Fibroblast of mammary gland (primary cell): Measurements from ENCODE around the gene GPR21.
A peak's percentile ranks its signal among the peaks of the same experiment; 100 is the strongest.

ENCODE experiments used
- DNase-seq: peaks from one replicate; pipeline ENCODE4 v3.0.0-alpha.2; 2010; ENCODE audit warnings: low read depth
- H3K4me3 ChIP-seq: 2 replicates; pipeline ENCODE4 v1.5.1; 2011; ENCODE audit warnings: low read depth, mild to moderate bottlenecking, low read length, moderate library complexity; ENCODE audit not compliant: control insufficient read depth
- TF ChIP-seq, protein P1 (sequence below): conservative IDR thresholded peaks from 2 replicates; pipeline ENCODE4 v1.5.1; 2011; ENCODE audit warnings: low read depth, low read length, inconsistent platforms; ENCODE audit not compliant: control insufficient read depth, insufficient read depth

The GPR21 gene

DNA sequence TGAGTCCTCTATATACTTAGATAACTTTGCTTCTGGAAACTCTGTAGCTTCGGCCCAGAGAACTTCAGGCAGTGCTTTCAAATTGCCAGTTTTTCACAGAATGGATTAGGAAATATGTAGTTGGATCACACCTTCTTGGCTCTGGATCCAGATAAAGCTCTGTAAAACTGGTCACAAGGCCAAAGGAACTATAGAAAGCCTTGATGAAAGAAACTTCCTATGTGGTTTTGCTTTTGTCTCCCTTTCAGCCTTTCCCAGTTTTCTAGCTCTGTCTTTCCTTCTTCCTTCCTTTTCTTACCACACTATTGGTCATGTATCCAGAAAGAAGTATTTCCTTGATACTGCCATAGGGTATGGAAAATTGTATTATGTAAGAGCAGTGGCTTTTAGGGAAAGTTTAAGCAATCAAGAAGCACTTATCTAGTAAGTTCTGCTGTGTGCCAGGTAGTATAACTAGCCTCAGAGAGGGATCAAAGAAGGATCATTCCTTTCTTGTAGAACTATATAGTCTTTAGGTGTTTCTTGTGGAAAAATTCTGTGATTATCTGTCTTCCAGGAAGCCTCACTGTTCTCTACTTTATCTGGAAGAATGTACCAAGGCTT, 6.3 kb downstream of the GPR21 start:
- TF ChIP-seq, protein P1, sequence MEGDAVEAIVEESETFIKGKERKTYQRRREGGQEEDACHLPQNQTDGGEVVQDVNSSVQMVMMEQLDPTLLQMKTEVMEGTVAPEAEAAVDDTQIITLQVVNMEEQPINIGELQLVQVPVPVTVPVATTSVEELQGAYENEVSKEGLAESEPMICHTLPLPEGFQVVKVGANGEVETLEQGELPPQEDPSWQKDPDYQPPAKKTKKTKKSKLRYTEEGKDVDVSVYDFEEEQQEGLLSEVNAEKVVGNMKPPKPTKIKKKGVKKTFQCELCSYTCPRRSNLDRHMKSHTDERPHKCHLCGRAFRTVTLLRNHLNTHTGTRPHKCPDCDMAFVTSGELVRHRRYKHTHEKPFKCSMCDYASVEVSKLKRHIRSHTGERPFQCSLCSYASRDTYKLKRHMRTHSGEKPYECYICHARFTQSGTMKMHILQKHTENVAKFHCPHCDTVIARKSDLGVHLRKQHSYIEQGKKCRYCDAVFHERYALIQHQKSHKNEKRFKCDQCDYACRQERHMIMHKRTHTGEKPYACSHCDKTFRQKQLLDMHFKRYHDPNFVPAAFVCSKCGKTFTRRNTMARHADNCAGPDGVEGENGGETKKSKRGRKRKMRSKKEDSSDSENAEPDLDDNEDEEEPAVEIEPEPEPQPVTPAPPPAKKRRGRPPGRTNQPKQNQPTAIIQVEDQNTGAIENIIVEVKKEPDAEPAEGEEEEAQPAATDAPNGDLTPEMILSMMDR, result no peak
- DNase-seq, result no peak
- H3K4me3 ChIP-seq, result no peak overlapping the region

DNA sequence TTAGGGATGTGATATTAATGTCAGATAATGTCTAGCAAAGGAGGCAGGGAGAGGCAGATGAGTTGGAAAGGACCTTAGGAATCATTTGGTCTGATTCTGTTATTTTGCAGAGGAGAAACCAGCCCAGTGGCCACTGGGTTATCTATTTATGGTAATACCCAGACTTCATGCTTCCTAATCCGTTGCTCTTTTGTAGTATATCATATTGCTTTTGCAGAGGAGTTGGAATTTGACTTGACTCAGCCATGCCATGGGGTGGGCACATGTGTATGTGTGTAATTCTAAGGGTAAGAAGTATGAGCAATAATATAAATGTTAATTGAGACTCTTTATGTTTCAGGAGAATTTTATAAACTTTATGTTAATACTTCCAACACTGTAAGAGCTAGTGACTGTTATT, 7.3 kb downstream of the GPR21 start:
- no peak overlapping the region for H3K4me3 ChIP-seq
- no peak for DNase-seq
- TF ChIP-seq, protein P1, result no peak

DNA sequence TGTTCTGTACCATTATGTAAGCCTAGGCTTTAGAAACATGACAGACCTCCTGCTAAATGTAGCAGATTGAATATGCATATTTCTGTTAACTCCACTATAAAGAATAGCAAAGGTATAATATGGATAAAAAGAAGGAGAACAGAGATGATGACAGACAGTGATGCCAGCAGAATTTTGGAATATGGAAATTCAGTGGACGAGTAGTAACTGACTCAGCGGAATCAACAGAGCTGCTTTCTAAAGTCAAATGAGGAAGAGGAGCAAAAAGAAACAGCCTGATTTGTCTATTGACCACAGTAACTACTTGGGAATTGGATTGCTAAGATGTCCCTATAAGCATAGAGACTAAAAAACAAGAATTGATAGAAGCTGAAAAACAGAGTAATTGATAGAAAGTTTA, 8.0 kb downstream of the GPR21 start:
- no peak for DNase-seq
- TF ChIP-seq, protein P1, result no peak
- H3K4me3 ChIP-seq, result no peak overlapping the region

DNA sequence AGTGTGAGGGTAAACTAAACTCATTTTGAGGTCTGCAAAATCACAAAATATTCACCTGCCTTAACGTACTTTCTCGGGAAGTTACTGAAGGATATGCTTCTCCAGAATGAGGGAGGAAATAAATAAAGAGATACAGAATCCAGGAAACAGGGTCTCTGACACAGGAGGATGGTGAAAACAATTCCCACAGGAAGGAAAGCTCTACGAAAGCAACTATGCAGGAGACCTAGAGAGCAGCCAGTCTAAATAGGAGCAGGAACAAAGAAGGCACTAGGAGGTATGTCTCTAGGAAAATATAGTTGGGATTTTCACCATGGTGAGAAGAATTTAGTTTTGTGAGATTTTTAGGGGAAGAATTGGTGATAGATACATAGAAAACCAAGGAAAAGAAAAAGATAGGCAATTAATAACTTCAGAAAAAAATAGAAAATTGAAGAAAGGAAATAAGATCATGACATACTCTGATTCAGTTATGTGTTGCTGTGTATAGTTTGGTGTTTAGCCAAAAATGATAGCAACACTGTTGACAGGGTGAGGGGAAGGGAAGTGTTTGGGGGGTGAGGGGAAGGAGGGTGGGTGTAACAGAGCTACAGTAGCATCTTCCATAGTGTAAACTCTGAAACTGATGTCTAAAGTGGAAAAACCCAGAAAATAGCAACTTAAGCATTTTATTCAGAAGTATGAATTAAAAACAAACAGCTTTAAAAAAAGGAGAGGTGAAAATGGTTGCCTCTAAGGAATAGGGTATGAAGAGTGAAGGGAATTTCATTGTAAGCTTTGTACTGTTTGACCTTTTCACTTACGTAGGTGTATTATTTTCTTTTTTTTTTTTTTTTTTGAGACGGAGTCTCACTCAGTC, 9.8 kb downstream of the GPR21 start:
- TF ChIP-seq, protein P1, result no peak
- H3K4me3 ChIP-seq, result no peak overlapping the region
- no peak for DNase-seq

DNA sequence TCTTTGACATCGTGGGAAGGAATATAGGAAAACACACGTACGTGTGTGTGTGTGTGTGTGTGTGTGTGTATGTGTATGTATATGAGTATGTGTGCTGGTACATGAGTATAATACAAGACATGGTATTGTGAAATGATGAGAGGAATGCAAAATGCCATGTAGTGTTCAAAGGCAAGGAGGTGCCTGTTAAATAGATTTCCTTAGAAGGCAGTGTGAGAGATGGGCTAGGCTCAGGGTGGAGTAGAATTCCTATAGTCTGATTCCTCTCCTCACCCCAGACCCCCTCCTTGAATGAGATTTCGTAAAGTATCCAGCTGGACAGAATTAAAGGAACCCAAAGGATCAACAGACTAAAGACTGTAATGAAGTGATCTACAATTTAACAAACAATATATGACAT, 11.1 kb downstream of the GPR21 start:
- H3K4me3 ChIP-seq, result no peak overlapping the region
- DNase-seq, result peak; percentile 52
- TF ChIP-seq, protein P1, result no peak

DNA sequence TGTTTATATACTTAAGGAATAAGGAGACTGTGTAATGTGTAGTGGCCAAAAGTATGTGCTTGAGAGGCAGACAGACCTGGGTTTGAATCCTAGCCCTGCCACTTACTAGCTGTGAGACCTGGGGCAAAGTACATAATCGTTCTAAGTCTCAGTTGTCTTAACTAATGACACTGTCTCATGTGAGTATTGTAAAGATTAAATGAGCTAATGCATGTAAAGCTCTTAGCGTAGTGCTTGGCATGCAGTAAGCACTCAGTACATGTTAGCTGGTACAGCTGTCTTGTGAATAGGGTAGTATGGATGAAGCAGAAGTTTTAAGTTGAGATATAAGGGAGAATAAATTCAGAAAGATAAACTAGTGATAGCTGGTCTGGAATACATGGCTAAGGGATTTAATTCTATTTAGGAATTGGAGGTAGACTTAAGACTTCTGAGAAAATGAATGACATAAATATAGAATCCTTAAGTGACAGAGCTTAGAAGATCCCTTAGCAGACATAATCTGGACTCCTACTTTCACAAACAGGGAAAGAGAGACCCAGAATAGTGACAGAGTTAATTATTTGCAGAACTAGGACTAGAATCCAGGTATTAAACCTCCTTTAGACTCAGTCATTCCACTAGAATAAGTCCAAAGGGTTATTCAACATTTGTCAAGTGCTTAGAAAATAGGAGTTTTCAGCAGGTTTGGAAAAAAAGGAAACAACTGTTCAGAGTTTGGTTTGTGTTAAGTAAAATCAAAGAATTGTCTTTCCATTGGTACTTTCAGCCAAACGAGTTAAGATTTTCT, 13.1 kb downstream of the GPR21 start:
- TF ChIP-seq, protein P1, result no peak
- no peak overlapping the region for H3K4me3 ChIP-seq
- no peak for DNase-seq
